Liver (tissue), 9 donors: ENCODE data around the gene CRYGD. TPM values are rescaled to one million over a fixed set of nuclear protein-coding genes. Genes with fewer than 3 reads are reported as not detected.

Experiments used
- DNase-seq: peaks from one replicate; pipeline ENCODE4 v3.0.0-alpha.2; 2017; ENCODE audit warnings: low spot score
- H3K27ac ChIP-seq, 2 donors: one replicate each; pipeline ENCODE4 v1.7.0; 2013; ENCODE audit warnings: inconsistent platforms in 2 of 2, low read length in 2 of 2, control low read depth in 1 of 2, low read depth in 1 of 2, mild to moderate bottlenecking in 1 of 2
- H3K27me3 ChIP-seq, 4 donors: one replicate each; pipeline versions ENCODE4 v1.6.1 to v1.7.0; 2013; ENCODE audit warnings: low read length in 3 of 4, inconsistent platforms in 1 of 4, mild to moderate bottlenecking in 1 of 4, moderate library complexity in 1 of 4; ENCODE audit not compliant: control insufficient read depth in 4 of 4, insufficient read depth in 4 of 4
- H3K36me3 ChIP-seq, 4 donors: one replicate each; pipeline versions ENCODE4 v1.6.1 to v1.7.0; 2013; ENCODE audit warnings: low read length in 3 of 4, mild to moderate bottlenecking in 3 of 4, low read depth in 1 of 4, moderate library complexity in 1 of 4; ENCODE audit not compliant: control insufficient read depth in 4 of 4, insufficient read depth in 3 of 4
- H3K4me1 ChIP-seq, 4 donors: one replicate each; pipeline versions ENCODE4 v1.6.1 to v1.7.0; 2013; ENCODE audit warnings: low read length in 3 of 4, mild to moderate bottlenecking in 3 of 4, moderate library complexity in 1 of 4; ENCODE audit not compliant: control insufficient read depth in 4 of 4, insufficient read depth in 4 of 4
- H3K4me3 ChIP-seq, 3 donors: one replicate each; pipeline versions ENCODE4 v1.6.1 to v1.7.0; 2013; ENCODE audit warnings: low read length in 3 of 3, control low read depth in 1 of 3, low read depth in 1 of 3, mild to moderate bottlenecking in 1 of 3
- H3K9ac ChIP-seq, 2 donors: one replicate each; pipeline ENCODE4 v1.7.0; 2013; ENCODE audit warnings: low read length in 2 of 2, mild to moderate bottlenecking in 2 of 2, moderate library complexity in 2 of 2, control low read depth in 1 of 2, low read depth in 1 of 2
- H3K9me3 ChIP-seq, 4 donors: one replicate each; pipeline versions ENCODE4 v1.6.1 to v1.7.0; 2013; ENCODE audit warnings: low read length in 3 of 4; ENCODE audit not compliant: control insufficient read depth in 4 of 4
- EGR1 ChIP-seq, 2 donors: IDR thresholded peaks; 2 replicates each; pipeline ENCODE4 v1.6.1; 2016 to 2018; ENCODE audit warnings: antibody characterized with exemption in 2 of 2, low read depth in 2 of 2
- FOXA1 ChIP-seq: IDR thresholded peaks from 2 replicates; pipeline ENCODE4 v1.6.1; 2016; ENCODE audit warnings: antibody characterized with exemption
- FOXA2 ChIP-seq: IDR thresholded peaks from 2 replicates; pipeline ENCODE4 v1.6.1; 2016; ENCODE audit warnings: antibody characterized with exemption
- GABPA ChIP-seq, 2 donors: IDR thresholded peaks in 1 of 2; conservative IDR thresholded peaks in 1 of 2; 2 replicates each; pipeline ENCODE4 v1.6.1; 2016; ENCODE audit warnings: antibody characterized with exemption in 2 of 2, mild to moderate bottlenecking in 1 of 2, moderate library complexity in 1 of 2
- HNF4A ChIP-seq, 2 donors: conservative IDR thresholded peaks; 2 replicates each; pipeline ENCODE4 v1.6.1; 2016; ENCODE audit warnings: antibody characterized with exemption in 2 of 2, mild to moderate bottlenecking in 2 of 2
- HNF4G ChIP-seq: IDR thresholded peaks from 2 replicates; pipeline ENCODE4 v1.6.1; 2016; ENCODE audit warnings: antibody characterized with exemption
- NR2F2 ChIP-seq: IDR thresholded peaks from 2 replicates; pipeline ENCODE4 v1.6.1; 2016; ENCODE audit warnings: antibody characterized with exemption
- RAD21 ChIP-seq, 2 donors: IDR thresholded peaks; 2 replicates each; pipeline ENCODE4 v1.6.1; 2016; ENCODE audit warnings: antibody characterized with exemption in 2 of 2, mild to moderate bottlenecking in 2 of 2
- REST ChIP-seq: IDR thresholded peaks from 2 replicates; pipeline ENCODE4 v1.6.1; 2016; ENCODE audit warnings: antibody characterized with exemption, mild to moderate bottlenecking
- RXRA ChIP-seq, 2 donors: IDR thresholded peaks; 2 replicates each; pipeline ENCODE4 v1.6.1; 2017 to 2018; ENCODE audit warnings: antibody characterized with exemption in 2 of 2, mild to moderate bottlenecking in 1 of 2
- TAF1 ChIP-seq: conservative IDR thresholded peaks from 2 replicates; pipeline ENCODE4 v1.6.1; 2016; ENCODE audit warnings: antibody characterized with exemption, mild to moderate bottlenecking
- WGBS: extraction: QIAGEN DNeasy Blood & Tissue Kit; methylation state at CpG from one replicate; pipeline ENCODE4 v1.1.7; 2013; 5-methylcytosine and 5-hydroxymethylcytosine counted together
- polyA plus RNA-seq, 2 donors: library from polyadenylated mRNA; stranded (reverse) in 1 of 2; unstranded in 1 of 2; fragments of 200-250 nt in 1 of 2; fragments of >200 nt in 1 of 2; fragmentation: Nextera tagmentation in 1 of 2; extraction: Ambion mirVana in 1 of 2; gene quantifications; one replicate each; pipeline versions ENCODE4 v1.2.1 to v1.2.3, GENCODE V29; 2013 to 2015
- total RNA-seq, 2 donors: library from RNA; depleted of rRNA; stranded (reverse); fragments of >200 nt; gene quantifications; one replicate each; pipeline ENCODE4 v1.2.3, GENCODE V29; 2014
- TF ChIP-seq, protein P1 (sequence below): IDR thresholded peaks from 2 replicates; pipeline ENCODE4 v1.6.1; 2016; ENCODE audit warnings: antibody characterized with exemption
- TF ChIP-seq, protein P2 (sequence below): IDR thresholded peaks from 2 replicates; pipeline ENCODE4 v1.6.1; 2016; ENCODE audit warnings: antibody characterized with exemption
- TF ChIP-seq, protein P3 (sequence below): fragments of 150-350 bp; IDR thresholded peaks from 2 replicates; pipeline ENCODE4 v1.5.1; 2017; ENCODE audit warnings: improper control_type of control experiment, low read depth, low read length; ENCODE audit not compliant: missing input control
- TF ChIP-seq, protein P4 (sequence below): IDR thresholded peaks from 2 replicates; pipeline ENCODE4 v1.6.1; 2016; ENCODE audit warnings: antibody characterized with exemption
- donor health status: healthy.
- donor health status: healthy.
- donor health status: healthy.
- donor health status: healthy.
- donor health status: healthy.

CRYGD gene
- total and polyA plus RNA-seq, 4 donors = not detected

- Histone ChIP-seq H3K4me3 (no peak overlapping the region), H3K9ac (no peak overlapping the region), H3K27me3 (no peaks in the 10 kb centered on the region), H3K27ac (no peak overlapping the region), H3K9me3 (peaks cover 0 to 3% (median 0%) of the 10 kb centered on the region in 4 donors), H3K36me3 (no peaks in the 10 kb centered on the region), H3K4me1 (no peaks in the 10 kb centered on the region)
- WGBS = 66% methylated on average over 1 of the region's 1 CpG
- TF ChIP-seq EGR1 (IDR thresholded peaks at IDR 0.05; ENCODE audit: low read depth in 2 of 2) (no peak), HNF4A (conservative IDR thresholded peaks at IDR 0.05) (peak; percentile 63 to 86)
- no peak for DNase-seq
Observed at GRCh38 chr2:208092093-208092832, 32.1 kb downstream of the CRYGD start.

DNA sequence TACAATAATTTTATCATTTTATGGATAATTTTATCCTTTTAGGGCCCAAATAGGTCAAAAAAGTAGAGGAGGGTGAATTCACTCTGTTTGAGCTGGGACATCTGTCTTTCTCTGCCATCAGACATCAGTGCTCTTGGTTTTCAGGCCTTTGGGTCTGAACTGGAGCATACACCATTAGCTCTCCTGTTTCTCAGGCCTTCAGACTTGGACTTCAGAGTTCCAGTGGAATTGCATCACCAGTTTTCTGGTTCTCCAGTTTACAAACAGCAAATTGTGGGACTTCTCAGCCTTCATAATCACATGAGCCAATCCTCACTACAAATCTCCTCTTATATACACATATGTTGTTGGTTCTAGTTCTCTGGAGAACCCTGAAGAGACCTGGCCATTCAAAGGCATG lies 33.9 kb downstream of the CRYGD start:
- no peak overlapping the region for H3K9ac ChIP-seq
- H3K9me3 ChIP-seq = peaks cover 0 to 3% (median 0%) of the 10 kb centered on the region in 4 donors
- no peaks in the 10 kb centered on the region for H3K36me3 ChIP-seq
- no peak for DNase-seq
- no peaks in the 10 kb centered on the region for H3K27me3 ChIP-seq
- H3K4me1 ChIP-seq = no peaks in the 10 kb centered on the region
- TF ChIP-seq TAF1 (no peak), RAD21 (IDR thresholded peaks at IDR 0.05) (no peak), HNF4A (conservative IDR thresholded peaks at IDR 0.05) (no peak), GABPA (IDR thresholded peaks at IDR 0.05 in 1 of 2, conservative IDR thresholded peaks at IDR 0.05 in 1 of 2) (no peak), FOXA2 (no peak), NR2F2 (no peak), REST (no peak)
- TF ChIP-seq, protein P1, sequence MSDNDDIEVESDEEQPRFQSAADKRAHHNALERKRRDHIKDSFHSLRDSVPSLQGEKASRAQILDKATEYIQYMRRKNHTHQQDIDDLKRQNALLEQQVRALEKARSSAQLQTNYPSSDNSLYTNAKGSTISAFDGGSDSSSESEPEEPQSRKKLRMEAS = no peak
- TF ChIP-seq, protein P2, sequence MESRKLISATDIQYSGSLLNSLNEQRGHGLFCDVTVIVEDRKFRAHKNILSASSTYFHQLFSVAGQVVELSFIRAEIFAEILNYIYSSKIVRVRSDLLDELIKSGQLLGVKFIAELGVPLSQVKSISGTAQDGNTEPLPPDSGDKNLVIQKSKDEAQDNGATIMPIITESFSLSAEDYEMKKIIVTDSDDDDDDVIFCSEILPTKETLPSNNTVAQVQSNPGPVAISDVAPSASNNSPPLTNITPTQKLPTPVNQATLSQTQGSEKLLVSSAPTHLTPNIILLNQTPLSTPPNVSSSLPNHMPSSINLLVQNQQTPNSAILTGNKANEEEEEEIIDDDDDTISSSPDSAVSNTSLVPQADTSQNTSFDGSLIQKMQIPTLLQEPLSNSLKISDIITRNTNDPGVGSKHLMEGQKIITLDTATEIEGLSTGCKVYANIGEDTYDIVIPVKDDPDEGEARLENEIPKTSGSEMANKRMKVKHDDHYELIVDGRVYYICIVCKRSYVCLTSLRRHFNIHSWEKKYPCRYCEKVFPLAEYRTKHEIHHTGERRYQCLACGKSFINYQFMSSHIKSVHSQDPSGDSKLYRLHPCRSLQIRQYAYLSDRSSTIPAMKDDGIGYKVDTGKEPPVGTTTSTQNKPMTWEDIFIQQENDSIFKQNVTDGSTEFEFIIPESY = no peak
- H3K4me3 ChIP-seq = no peak overlapping the region
- H3K27ac ChIP-seq = no peak overlapping the region

DNA sequence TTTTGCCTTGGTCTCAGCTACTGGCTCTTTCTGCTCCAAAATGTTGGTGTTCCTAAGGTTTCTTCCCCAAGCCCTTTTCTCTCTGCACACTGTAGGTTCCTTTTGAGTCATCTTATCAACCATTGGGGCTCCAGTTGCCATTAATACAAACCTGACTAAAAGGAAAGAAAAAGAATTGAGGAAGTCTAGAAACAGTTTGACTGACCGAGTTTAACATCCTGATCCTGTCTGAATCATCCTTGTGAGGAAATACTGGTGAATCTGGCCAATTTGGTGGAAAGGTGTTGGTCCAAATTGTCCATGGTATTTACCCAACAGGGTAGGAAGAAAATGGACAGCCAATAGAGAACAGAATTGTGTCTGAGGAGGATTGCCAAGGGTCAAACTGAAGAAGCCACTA lies 38.3 kb downstream of the CRYGD start:
- H3K4me3 ChIP-seq = no peak overlapping the region
- no peak for DNase-seq
- peaks cover 0 to 3% (median 0%) of the 10 kb centered on the region in 4 donors for H3K9me3 ChIP-seq
- H3K36me3 ChIP-seq = no peaks in the 10 kb centered on the region
- no peak overlapping the region for H3K27ac ChIP-seq
- no peaks in the 10 kb centered on the region for H3K27me3 ChIP-seq
- peaks cover 0 to 6% (median under 1%) of the 10 kb centered on the region in 4 donors for H3K4me1 ChIP-seq
- H3K9ac ChIP-seq = no peak overlapping the region
- WGBS = 73% methylated on average over 1 of the region's 1 CpG
- TF ChIP-seq REST = no peak
- TF ChIP-seq RAD21 (IDR thresholded peaks at IDR 0.05) = no peak
- no peak for TF ChIP-seq HNF4A (conservative IDR thresholded peaks at IDR 0.05)
- no peak for TF ChIP-seq FOXA1
- no peak for TF ChIP-seq GABPA (IDR thresholded peaks at IDR 0.05 in 1 of 2, conservative IDR thresholded peaks at IDR 0.05 in 1 of 2)
- TF ChIP-seq, protein P3, sequence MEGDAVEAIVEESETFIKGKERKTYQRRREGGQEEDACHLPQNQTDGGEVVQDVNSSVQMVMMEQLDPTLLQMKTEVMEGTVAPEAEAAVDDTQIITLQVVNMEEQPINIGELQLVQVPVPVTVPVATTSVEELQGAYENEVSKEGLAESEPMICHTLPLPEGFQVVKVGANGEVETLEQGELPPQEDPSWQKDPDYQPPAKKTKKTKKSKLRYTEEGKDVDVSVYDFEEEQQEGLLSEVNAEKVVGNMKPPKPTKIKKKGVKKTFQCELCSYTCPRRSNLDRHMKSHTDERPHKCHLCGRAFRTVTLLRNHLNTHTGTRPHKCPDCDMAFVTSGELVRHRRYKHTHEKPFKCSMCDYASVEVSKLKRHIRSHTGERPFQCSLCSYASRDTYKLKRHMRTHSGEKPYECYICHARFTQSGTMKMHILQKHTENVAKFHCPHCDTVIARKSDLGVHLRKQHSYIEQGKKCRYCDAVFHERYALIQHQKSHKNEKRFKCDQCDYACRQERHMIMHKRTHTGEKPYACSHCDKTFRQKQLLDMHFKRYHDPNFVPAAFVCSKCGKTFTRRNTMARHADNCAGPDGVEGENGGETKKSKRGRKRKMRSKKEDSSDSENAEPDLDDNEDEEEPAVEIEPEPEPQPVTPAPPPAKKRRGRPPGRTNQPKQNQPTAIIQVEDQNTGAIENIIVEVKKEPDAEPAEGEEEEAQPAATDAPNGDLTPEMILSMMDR = no peak
- TF ChIP-seq, protein P4, sequence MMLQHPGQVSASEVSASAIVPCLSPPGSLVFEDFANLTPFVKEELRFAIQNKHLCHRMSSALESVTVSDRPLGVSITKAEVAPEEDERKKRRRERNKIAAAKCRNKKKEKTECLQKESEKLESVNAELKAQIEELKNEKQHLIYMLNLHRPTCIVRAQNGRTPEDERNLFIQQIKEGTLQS = no peak
- TF ChIP-seq TAF1 = no peak
- TF ChIP-seq RXRA (IDR thresholded peaks at IDR 0.05) = no peak
- no peak for TF ChIP-seq HNF4G
